OCI-LY7 (cell line): ENCODE results near the gene CA5A.

ENCODE experiments used
- CTCF ChIP-seq: fragments of 200-600 bp; sonication (generic); conservative IDR thresholded peaks from 2 replicates; pipeline ENCODE4 v1.5.1; 2014; ENCODE audit warnings: mild to moderate bottlenecking, antibody characterized with exemption, low read length, moderate library complexity, mixed read lengths
- EZH2phosphoT487 ChIP-seq: fragments of 200-600 bp; sonication (generic); IDR thresholded peaks from 2 replicates; pipeline ENCODE4 v1.6.1; 2018; ENCODE audit warnings: low read depth, borderline replicate concordance, mild to moderate bottlenecking, mixed run types, antibody characterized with exemption, low read length, moderate library complexity, mixed read lengths

GRCh38 chr16:87984632-87985267 lies 48.4 kb upstream of the CA5A start:
- TF ChIP-seq CTCF (no peak), EZH2phosphoT487 (no peak)
